Peyer's patch (tissue), 4 donors: ENCODE data around the gene RSAD2. TPM values are rescaled to one million over a fixed set of nuclear protein-coding genes. Genes with fewer than 3 reads are reported as not detected.
A peak's percentile ranks its signal among the peaks of the same experiment; 100 is the strongest.

ENCODE experiments used
- DNase-seq, 3 donors: peaks; one replicate each; pipeline ENCODE4 v3.0.0-alpha.2; 2017 to 2019
- H3K27ac ChIP-seq, 4 donors: fragments of 200-600 bp; sonication (generic); one replicate each; pipeline ENCODE4 v1.5.1; 2016 to 2019
- H3K27me3 ChIP-seq, 2 donors: fragments of 200-600 bp; sonication (generic); one replicate each; pipeline ENCODE4 v1.5.1; 2019
- H3K36me3 ChIP-seq, 3 donors: fragments of 200-600 bp; sonication (generic); one replicate each; pipeline ENCODE4 v1.5.1; 2016 to 2019
- H3K4me1 ChIP-seq, 4 donors: fragments of 200-600 bp; sonication (generic); one replicate each; pipeline ENCODE4 v1.5.1; 2016 to 2019
- H3K4me3 ChIP-seq, 4 donors: fragments of 200-600 bp; sonication (generic); 1 replicate in 3 of 4; 2 replicates in 1 of 4; pipeline ENCODE4 v1.5.1; 2016 to 2019; ENCODE audit warnings: mild to moderate bottlenecking in 1 of 4
- H3K9me3 ChIP-seq, 4 donors: fragments of 200-600 bp; sonication (generic); one replicate each; pipeline ENCODE4 v1.5.1; 2016 to 2019; ENCODE audit warnings: mild to moderate bottlenecking in 1 of 4
- CTCF ChIP-seq, 6 experiments: fragments of 450-650 bp in 4 of 6; fragments of 200-600 bp in 2 of 6; sonication (generic) in 1 of 6; IDR thresholded peaks; one replicate each; pipeline ENCODE4 v1.5.1; 2017 to 2019; ENCODE audit warnings: antibody characterized with exemption in 6 of 6, mild to moderate bottlenecking in 3 of 6, moderate library complexity in 1 of 6
- POLR2A ChIP-seq, 2 donors: fragments of 450-650 bp; IDR thresholded peaks; one replicate each; pipeline ENCODE4 v1.5.1; 2017; ENCODE audit warnings: antibody characterized with exemption in 2 of 2, mild to moderate bottlenecking in 2 of 2, moderate library complexity in 2 of 2
- total RNA-seq, 4 donors: library from RNA; depleted of rRNA; stranded (reverse); fragments of >200 nt; gene quantifications; one replicate each; pipeline ENCODE4 v1.1.0, GENCODE V29; 2016

Gene RSAD2
- total RNA-seq, 4 donors from 2014 or later, result 1.2 to 5.8 (median 2.2) TPM

- DNase-seq, result no peak
- Histone ChIP-seq H3K4me3 (no peak overlapping the region), H3K36me3 (no peaks in the 10 kb centered on the region), H3K27me3 (no peaks in the 10 kb centered on the region), H3K27ac (no peak overlapping the region), H3K4me1 (peaks cover 0 to 6% (median 2%) of the 10 kb centered on the region in 4 donors), H3K9me3 (no peaks in the 10 kb centered on the region)
- TF ChIP-seq CTCF (IDR thresholded peaks at IDR 0.05) (no peak), POLR2A (IDR thresholded peaks at IDR 0.05) (no peak)
Observed at GRCh38 chr2:6906165-6906741, 28.7 kb downstream of the RSAD2 start.

DNA sequence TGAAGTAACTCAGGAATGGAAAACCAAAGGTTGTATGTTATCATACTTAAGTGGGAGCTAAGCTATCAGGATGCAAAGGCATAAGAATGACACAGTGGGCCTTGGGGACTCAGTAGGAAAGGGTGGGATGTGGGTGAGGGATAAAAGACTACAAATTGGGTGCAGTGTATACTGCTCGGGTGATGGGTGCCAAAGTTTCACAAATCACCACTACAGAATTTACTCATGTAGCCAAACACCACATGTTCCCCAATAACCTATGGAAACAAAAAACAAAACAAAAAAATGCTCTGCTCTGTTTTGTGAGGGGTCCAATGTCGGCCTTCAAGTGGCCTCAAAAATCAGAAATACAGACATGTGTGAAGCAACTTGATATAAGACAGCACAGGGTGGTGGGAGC, 30.7 kb downstream of the RSAD2 start:
- peaks cover 0 to 6% (median 2%) of the 10 kb centered on the region in 4 donors for H3K4me1 ChIP-seq
- no peak overlapping the region for H3K4me3 ChIP-seq
- TF ChIP-seq POLR2A (IDR thresholded peaks at IDR 0.05) (no peak), CTCF (IDR thresholded peaks at IDR 0.05) (no peak)
- H3K27me3 ChIP-seq, result no peaks in the 10 kb centered on the region
- no peaks in the 10 kb centered on the region for H3K9me3 ChIP-seq
- H3K36me3 ChIP-seq, result no peaks in the 10 kb centered on the region
- no peak for DNase-seq
- H3K27ac ChIP-seq, result peak overlapping the region in 1 of 4 donors; percentile 44

- TF ChIP-seq CTCF (IDR thresholded peaks at IDR 0.05), result no peak
- no peak for TF ChIP-seq POLR2A (IDR thresholded peaks at IDR 0.05)
- Histone ChIP-seq H3K4me1 (peaks cover 0 to 6% (median 2%) of the 10 kb centered on the region in 4 donors), H3K36me3 (no peaks in the 10 kb centered on the region), H3K27ac (peak overlapping the region in 3 of 4 donors; percentile 44 to 57 (median 45)), H3K27me3 (no peaks in the 10 kb centered on the region), H3K9me3 (no peaks in the 10 kb centered on the region), H3K4me3 (no peak overlapping the region)
- DNase-seq, result peak in 1 of 3 donors; percentile 72
Observed at GRCh38 chr2:6909431-6910385, 32.1 kb downstream of the RSAD2 start.

GRCh38 chr2:6911721-6912120, 34.1 kb downstream of the RSAD2 start:
- DNase-seq, result no peak
- H3K4me3 ChIP-seq, result no peak overlapping the region
- H3K27ac ChIP-seq, result peak overlapping the region in 1 of 4 donors; percentile 5
- H3K4me1 ChIP-seq, result peaks cover 0 to 6% (median 3%) of the 10 kb centered on the region in 4 donors
- H3K27me3 ChIP-seq, result no peaks in the 10 kb centered on the region
- no peaks in the 10 kb centered on the region for H3K9me3 ChIP-seq
- H3K36me3 ChIP-seq, result no peaks in the 10 kb centered on the region
- TF ChIP-seq POLR2A (IDR thresholded peaks at IDR 0.05), result no peak
- no peak for TF ChIP-seq CTCF (IDR thresholded peaks at IDR 0.05)

- Histone ChIP-seq H3K4me3 (no peak overlapping the region), H3K27me3 (no peaks in the 10 kb centered on the region), H3K4me1 (peaks cover 0 to 10% (median 6%) of the 10 kb centered on the region in 4 donors), H3K9me3 (no peaks in the 10 kb centered on the region), H3K27ac (peak overlapping the region in 1 of 4 donors; percentile 27), H3K36me3 (no peaks in the 10 kb centered on the region)
- no peak for DNase-seq
- TF ChIP-seq POLR2A (IDR thresholded peaks at IDR 0.05) (no peak), CTCF (IDR thresholded peaks at IDR 0.05) (no peak)
Observed at GRCh38 chr2:6913415-6914157, 36.0 kb downstream of the RSAD2 start.
